PC-9 (cell line): ENCODE measurements around the gene EPB41L4A. TPM values are rescaled to one million over a fixed set of nuclear protein-coding genes. Genes with fewer than 3 reads are reported as not detected.

Experiments used
- BruUV-seq: library from RNA; stranded (reverse); fragments of 400-500 nt; replicated peaks from 2 replicates; lab custom pipeline; 2021; lab: Mats Ljungman, UMichigan
- CTCF ChIA-PET: fragments of 300-600 bp; sonication (Branson Sonifier 250); formaldehyde crosslinking; loops from one replicate; lab custom pipeline; 2022; ENCODE audit warnings: antibody characterized with exemption; lab: Charles Lee
- POLR2A ChIA-PET: fragments of 300-600 bp; sonication (Branson Sonifier 250); formaldehyde crosslinking; loops from one replicate; lab custom pipeline; 2022; ENCODE audit warnings: antibody characterized with exemption; ENCODE audit not compliant: unreplicated experiment; lab: Charles Lee
- DNase-seq, 2 experiments: peaks; one replicate each; pipeline versions ENCODE4 v3.0.0 to v3.0.0-alpha.2; 2015 to 2022; ENCODE audit warnings: mixed read lengths in 1 of 2
- H2AFZ ChIP-seq: fragments of 200-600 bp; sonication (generic); 2 replicates; pipeline ENCODE4 v1.8.1; 2017; ENCODE audit warnings: antibody characterized with exemption
- H3F3A ChIP-seq: fragments of 200-600 bp; sonication (generic); 2 replicates; pipeline ENCODE4 v1.8.1; 2017; ENCODE audit warnings: antibody characterized with exemption, mild to moderate bottlenecking, low read depth; ENCODE audit not compliant: insufficient read depth
- H3K27ac ChIP-seq: fragments of 200-600 bp; sonication (generic); 2 replicates; pipeline ENCODE4 v1.6.1; 2016; ENCODE audit warnings: mixed run types
- H3K27me3 ChIP-seq: fragments of 200-600 bp; sonication (generic); 2 replicates; pipeline ENCODE4 v1.6.1; 2016; ENCODE audit warnings: low read depth, mixed run types; ENCODE audit not compliant: insufficient read depth
- H3K36me3 ChIP-seq: fragments of 200-600 bp; sonication (generic); 2 replicates; pipeline ENCODE4 v1.6.1; 2016; ENCODE audit warnings: low read depth, mixed run types
- H3K4me1 ChIP-seq: fragments of 200-600 bp; sonication (generic); replicated peaks from 2 replicates; pipeline ENCODE4 v1.6.1; 2016; ENCODE audit warnings: mixed run types; ENCODE audit not compliant: insufficient read depth
- H3K4me2 ChIP-seq: fragments of 200-600 bp; sonication (generic); 2 replicates; pipeline ENCODE4 v1.6.1; 2017; ENCODE audit warnings: mixed run types
- H3K4me3 ChIP-seq: fragments of 200-600 bp; sonication (generic); 2 replicates; pipeline ENCODE4 v1.6.1; 2016; ENCODE audit warnings: mixed run types
- H3K79me2 ChIP-seq: fragments of 200-600 bp; sonication (generic); 2 replicates; pipeline ENCODE4 v1.6.1; 2017; ENCODE audit warnings: low read depth, mixed run types
- H3K9me2 ChIP-seq: fragments of 200-600 bp; sonication (generic); 2 replicates; pipeline ENCODE4 v1.8.1; 2017; ENCODE audit warnings: mild to moderate bottlenecking; ENCODE audit not compliant: insufficient read depth
- H3K9me3 ChIP-seq: fragments of 200-600 bp; sonication (generic); 2 replicates; pipeline ENCODE4 v1.8.1; 2016; ENCODE audit warnings: low read depth; ENCODE audit not compliant: insufficient read depth
- H4K20me1 ChIP-seq: fragments of 200-600 bp; sonication (generic); 2 replicates; pipeline ENCODE4 v1.8.1; 2017; ENCODE audit not compliant: insufficient read depth
- EZH2 ChIP-seq: fragments of 200-600 bp; sonication (generic); IDR thresholded peaks from 2 replicates; pipeline ENCODE4 v1.8.0; 2017; ENCODE audit warnings: antibody characterized with exemption, low read depth
- intact Hi-C: fragments of 100-400 bp; cut with micrococcal nuclease; formaldehyde crosslinking; loops from one replicate; pipeline ENCODE4 v1.10.0; 2022; ENCODE audit not compliant: unreplicated experiment
- total RNA-seq: library from RNA; stranded (reverse); gene quantifications from 2 replicates; pipeline ENCODE4 v1.2.3, GENCODE V29; 2021
- TF ChIP-seq, protein P1 (sequence below): fragments of 200-600 bp; sonication (generic); conservative IDR thresholded peaks from 2 replicates; pipeline ENCODE4 v1.6.1; 2017; ENCODE audit warnings: mixed run types, antibody characterized with exemption, mild to moderate bottlenecking, moderate library complexity

The EPB41L4A gene
- total RNA-seq, 1 experiment from 2014 or later, result 9.4 TPM

- no peak for DNase-seq
- Histone ChIP-seq H2AFZ (no peak overlapping the region), H3K79me2 (no peaks in the 10 kb centered on the region), H3K27ac (no peak overlapping the region), H3K4me2 (no peak overlapping the region), H3K36me3 (no peaks in the 10 kb centered on the region), H3K9me2 (no peaks in the 10 kb centered on the region), H4K20me1 (no peaks in the 10 kb centered on the region), H3K4me3 (no peak overlapping the region), H3F3A (no peaks in the 10 kb centered on the region), H3K27me3 (no peaks in the 10 kb centered on the region), H3K9me3 (no peaks in the 10 kb centered on the region), H3K4me1 (no peaks in the 10 kb centered on the region)
- intact Hi-C loops, result no loop called here
- ChIA-PET CTCF (no interaction called here), POLR2A (no interaction called here)
- BruUV-seq, result no TSS peak
- TF ChIP-seq EZH2, result no peak
- TF ChIP-seq, protein P1, sequence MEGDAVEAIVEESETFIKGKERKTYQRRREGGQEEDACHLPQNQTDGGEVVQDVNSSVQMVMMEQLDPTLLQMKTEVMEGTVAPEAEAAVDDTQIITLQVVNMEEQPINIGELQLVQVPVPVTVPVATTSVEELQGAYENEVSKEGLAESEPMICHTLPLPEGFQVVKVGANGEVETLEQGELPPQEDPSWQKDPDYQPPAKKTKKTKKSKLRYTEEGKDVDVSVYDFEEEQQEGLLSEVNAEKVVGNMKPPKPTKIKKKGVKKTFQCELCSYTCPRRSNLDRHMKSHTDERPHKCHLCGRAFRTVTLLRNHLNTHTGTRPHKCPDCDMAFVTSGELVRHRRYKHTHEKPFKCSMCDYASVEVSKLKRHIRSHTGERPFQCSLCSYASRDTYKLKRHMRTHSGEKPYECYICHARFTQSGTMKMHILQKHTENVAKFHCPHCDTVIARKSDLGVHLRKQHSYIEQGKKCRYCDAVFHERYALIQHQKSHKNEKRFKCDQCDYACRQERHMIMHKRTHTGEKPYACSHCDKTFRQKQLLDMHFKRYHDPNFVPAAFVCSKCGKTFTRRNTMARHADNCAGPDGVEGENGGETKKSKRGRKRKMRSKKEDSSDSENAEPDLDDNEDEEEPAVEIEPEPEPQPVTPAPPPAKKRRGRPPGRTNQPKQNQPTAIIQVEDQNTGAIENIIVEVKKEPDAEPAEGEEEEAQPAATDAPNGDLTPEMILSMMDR, result no peak
These were observed 89.5 kb downstream of the EPB41L4A start for GRCh38 chr5:112329419-112330090.

GRCh38 chr5:112323166-112323565, 95.9 kb downstream of the EPB41L4A start:
- DNase-seq, result no peak

DNA sequence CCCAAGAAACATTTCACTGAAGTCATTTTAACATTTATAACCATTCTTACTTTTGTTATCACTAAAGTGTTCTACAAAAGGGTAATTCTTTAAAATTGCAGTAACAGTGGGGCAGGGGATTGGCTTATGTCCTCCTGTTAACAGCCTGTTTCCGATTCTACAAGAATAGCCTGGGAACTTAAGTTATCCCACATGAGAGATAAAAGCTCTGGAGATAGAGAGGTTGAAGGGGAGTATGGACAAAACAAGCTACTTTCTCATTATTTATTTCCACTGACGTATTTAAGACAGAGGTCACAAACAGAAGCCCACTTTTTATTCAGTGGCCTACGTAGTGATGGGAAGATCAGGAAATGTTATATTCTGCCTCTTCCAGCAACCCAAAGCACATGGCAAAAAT, 98.7 kb downstream of the EPB41L4A start:
- ChIA-PET POLR2A (no interaction called here), CTCF (no interaction called here)
- H3K36me3 ChIP-seq, result no peaks in the 10 kb centered on the region
- no peak overlapping the region for H3K4me2 ChIP-seq
- H2AFZ ChIP-seq, result no peak overlapping the region
- no peaks in the 10 kb centered on the region for H3K9me2 ChIP-seq
- H3K79me2 ChIP-seq, result no peaks in the 10 kb centered on the region
- no peak overlapping the region for H3K27ac ChIP-seq
- H3K4me3 ChIP-seq, result no peak overlapping the region
- TF ChIP-seq EZH2, result no peak
- TF ChIP-seq, protein P1, result no peak
- H3F3A ChIP-seq, result no peaks in the 10 kb centered on the region
- no peaks in the 10 kb centered on the region for H3K27me3 ChIP-seq
- no peaks in the 10 kb centered on the region; the same call in 1 of the 2 replicates for H3K4me1 ChIP-seq
- no peaks in the 10 kb centered on the region for H3K9me3 ChIP-seq
- no peaks in the 10 kb centered on the region for H4K20me1 ChIP-seq
- BruUV-seq, result no TSS peak
- intact Hi-C loops, result no loop called here
- no peak for DNase-seq

More at GRCh38 chr5:112323166-112323565, 95.9 kb downstream of the EPB41L4A start:
- Histone ChIP-seq H2AFZ (no peak overlapping the region), H3K9me2 (no peaks in the 10 kb centered on the region), H3F3A (no peaks in the 10 kb centered on the region), H3K4me1 (no peaks in the 10 kb centered on the region), H3K9me3 (no peaks in the 10 kb centered on the region), H3K36me3 (no peaks in the 10 kb centered on the region), H3K4me3 (no peak overlapping the region), H3K27me3 (no peaks in the 10 kb centered on the region), H3K27ac (no peak overlapping the region), H4K20me1 (no peaks in the 10 kb centered on the region), H3K79me2 (no peaks in the 10 kb centered on the region), H3K4me2 (no peak overlapping the region)
- no peak for TF ChIP-seq EZH2
- TF ChIP-seq, protein P1, result no peak
- intact Hi-C loops, result no loop called here
- ChIA-PET CTCF (no interaction called here), POLR2A (no interaction called here)
- BruUV-seq, result no TSS peak
